ENCODE data around the gene RIC8B.
A peak's percentile ranks its signal among the peaks of the same experiment; 100 is the strongest.

Gene RIC8B

DNA sequence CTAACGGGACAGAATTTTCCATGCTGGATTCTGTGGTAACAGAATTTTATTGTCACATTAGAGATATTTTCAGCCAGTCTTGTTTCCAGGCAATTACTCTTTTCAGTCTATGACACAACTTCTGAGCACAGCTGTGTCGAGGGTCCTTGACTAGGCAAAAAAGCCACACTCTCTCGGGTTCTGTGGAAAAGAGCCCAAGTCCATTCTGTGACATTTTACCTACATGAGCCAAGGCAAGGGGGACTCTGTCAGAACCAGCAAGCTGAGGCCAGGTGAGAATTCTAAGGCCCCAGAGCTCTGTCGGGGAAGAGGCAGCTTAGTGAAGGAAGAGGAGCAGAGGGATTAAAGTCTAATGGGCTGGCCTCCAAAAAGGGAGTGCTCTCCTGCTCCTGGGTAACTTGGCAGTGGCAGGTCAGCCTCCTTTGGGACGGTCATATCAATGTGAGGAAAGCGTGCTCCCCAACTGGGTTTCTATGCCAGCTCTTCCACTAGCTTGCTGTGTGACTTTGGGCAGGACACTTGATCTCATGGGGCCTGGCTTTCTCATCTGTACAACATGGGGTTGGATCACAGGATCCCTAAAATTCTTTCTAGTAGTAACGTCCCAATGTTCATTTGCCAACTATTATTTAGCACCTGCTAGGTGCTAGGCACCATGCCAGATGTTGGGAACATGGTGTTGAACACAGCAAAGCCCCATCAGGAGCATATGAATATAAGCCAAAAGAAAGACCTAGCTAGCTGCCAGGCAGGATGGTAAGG, 16.0 kb upstream of the RIC8B start:
- Histone ChIP-seq H2AFZ (ENCODE audit: low read length) (no peak overlapping the region), H3K4me3 (ENCODE audit: low read length, poor library complexity, severe bottlenecking) (no peak overlapping the region), H3K27me3 (ENCODE audit: insufficient read depth, low read length, poor library complexity, severe bottlenecking) (no peaks in the 10 kb centered on the region), H3K36me3 (ENCODE audit: insufficient read depth, low read length) (no peaks in the 10 kb centered on the region), H3K9me2 (replicated peaks; ENCODE audit: low read depth, low read length) (no peaks in the 10 kb centered on the region), H3K4me2 (ENCODE audit: low read depth, low read length, poor library complexity, severe bottlenecking) (no peak overlapping the region), H3K9me3 (ENCODE audit: insufficient read depth, low read depth, low read length) (no peaks in the 10 kb centered on the region), H3K79me2 (ENCODE audit: insufficient read depth, low read length) (no peaks in the 10 kb centered on the region), H4K20me1 (ENCODE audit: insufficient read depth, low read length, poor library complexity, severe bottlenecking) (no peaks in the 10 kb centered on the region), H3F3A (ENCODE audit: low read depth) (no peaks in the 10 kb centered on the region), H3K4me1 (ENCODE audit: insufficient read depth, low read length, poor library complexity, severe bottlenecking) (peaks cover 9% of the 10 kb centered on the region), H3K9ac (ENCODE audit: low read depth, low read length, poor library complexity, severe bottlenecking) (no peak overlapping the region)
- TF ChIP-seq, protein P1, sequence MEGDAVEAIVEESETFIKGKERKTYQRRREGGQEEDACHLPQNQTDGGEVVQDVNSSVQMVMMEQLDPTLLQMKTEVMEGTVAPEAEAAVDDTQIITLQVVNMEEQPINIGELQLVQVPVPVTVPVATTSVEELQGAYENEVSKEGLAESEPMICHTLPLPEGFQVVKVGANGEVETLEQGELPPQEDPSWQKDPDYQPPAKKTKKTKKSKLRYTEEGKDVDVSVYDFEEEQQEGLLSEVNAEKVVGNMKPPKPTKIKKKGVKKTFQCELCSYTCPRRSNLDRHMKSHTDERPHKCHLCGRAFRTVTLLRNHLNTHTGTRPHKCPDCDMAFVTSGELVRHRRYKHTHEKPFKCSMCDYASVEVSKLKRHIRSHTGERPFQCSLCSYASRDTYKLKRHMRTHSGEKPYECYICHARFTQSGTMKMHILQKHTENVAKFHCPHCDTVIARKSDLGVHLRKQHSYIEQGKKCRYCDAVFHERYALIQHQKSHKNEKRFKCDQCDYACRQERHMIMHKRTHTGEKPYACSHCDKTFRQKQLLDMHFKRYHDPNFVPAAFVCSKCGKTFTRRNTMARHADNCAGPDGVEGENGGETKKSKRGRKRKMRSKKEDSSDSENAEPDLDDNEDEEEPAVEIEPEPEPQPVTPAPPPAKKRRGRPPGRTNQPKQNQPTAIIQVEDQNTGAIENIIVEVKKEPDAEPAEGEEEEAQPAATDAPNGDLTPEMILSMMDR (conservative IDR thresholded peaks at IDR 0.05; ENCODE audit: low read length), result no peak
- no peak for TF ChIP-seq EZH2phosphoT487 (IDR thresholded peaks at IDR 0.05; ENCODE audit: borderline replicate concordance)

DNA sequence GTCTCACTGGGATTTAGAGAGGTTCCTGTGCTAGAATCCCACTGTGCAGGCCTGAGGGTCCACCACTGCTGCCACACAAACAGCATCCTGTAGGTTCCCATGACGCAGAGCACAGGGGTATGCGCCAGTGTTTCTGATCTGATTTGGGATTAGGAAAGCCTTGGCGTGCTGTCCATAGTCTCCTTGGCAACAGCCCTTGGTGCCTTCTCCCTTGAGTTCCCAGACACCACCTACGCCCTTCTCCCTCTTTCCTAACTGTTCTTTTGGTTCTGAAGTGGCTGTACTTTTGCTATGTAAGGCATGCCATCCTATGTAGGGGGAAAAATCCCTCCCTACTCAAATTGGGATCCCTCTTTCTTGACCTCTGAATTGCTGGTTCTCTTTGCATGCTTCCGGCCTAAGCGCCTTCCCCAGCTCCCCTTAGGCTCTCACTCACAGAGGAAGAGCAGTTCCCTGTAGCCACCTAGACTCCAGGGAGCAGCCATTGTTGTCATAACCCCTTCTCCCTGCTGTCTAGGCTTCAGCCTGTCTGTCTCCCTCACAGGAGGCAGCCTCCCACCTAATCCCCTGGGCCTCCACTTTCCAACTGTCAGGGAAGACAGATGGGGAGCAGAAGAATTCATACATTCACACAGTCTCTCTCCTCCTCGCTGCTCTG, 14.8 kb upstream of the RIC8B start:
- Histone ChIP-seq H4K20me1 (ENCODE audit: insufficient read depth, low read length, poor library complexity, severe bottlenecking) (no peaks in the 10 kb centered on the region), H3K9me3 (ENCODE audit: insufficient read depth, low read depth, low read length) (no peaks in the 10 kb centered on the region), H3K79me2 (ENCODE audit: insufficient read depth, low read length) (no peaks in the 10 kb centered on the region), H3K4me3 (ENCODE audit: low read length, poor library complexity, severe bottlenecking) (peak overlapping the region; percentile 61), H3K9me2 (replicated peaks; ENCODE audit: low read depth, low read length) (no peaks in the 10 kb centered on the region), H3K9ac (ENCODE audit: low read depth, low read length, poor library complexity, severe bottlenecking) (peak overlapping the region; percentile 59), H3K36me3 (ENCODE audit: insufficient read depth, low read length) (no peaks in the 10 kb centered on the region), H3K4me2 (ENCODE audit: low read depth, low read length, poor library complexity, severe bottlenecking) (peak overlapping the region; percentile 75), H2AFZ (ENCODE audit: low read length) (peak overlapping the region; percentile 84), H3F3A (ENCODE audit: low read depth) (no peaks in the 10 kb centered on the region), H3K27me3 (ENCODE audit: insufficient read depth, low read length, poor library complexity, severe bottlenecking) (no peaks in the 10 kb centered on the region), H3K4me1 (ENCODE audit: insufficient read depth, low read length, poor library complexity, severe bottlenecking) (peaks cover 9% of the 10 kb centered on the region)
- no peak for TF ChIP-seq EZH2phosphoT487 (IDR thresholded peaks at IDR 0.05; ENCODE audit: borderline replicate concordance)

GRCh38 chr12:106760184-106760531, 14.3 kb upstream of the RIC8B start:
- peak overlapping the region; percentile 75 for H3K4me2 ChIP-seq (ENCODE audit: low read depth, low read length, poor library complexity, severe bottlenecking)
- H3K36me3 ChIP-seq (ENCODE audit: insufficient read depth, low read length), result no peaks in the 10 kb centered on the region
- H3K4me3 ChIP-seq (ENCODE audit: low read length, poor library complexity, severe bottlenecking), result peak overlapping the region; percentile 61
- H3K27me3 ChIP-seq (ENCODE audit: insufficient read depth, low read length, poor library complexity, severe bottlenecking), result no peaks in the 10 kb centered on the region
- H3K9ac ChIP-seq (ENCODE audit: low read depth, low read length, poor library complexity, severe bottlenecking), result peak overlapping the region; percentile 59
- H3F3A ChIP-seq (ENCODE audit: low read depth), result no peaks in the 10 kb centered on the region
- no peaks in the 10 kb centered on the region for H3K79me2 ChIP-seq (ENCODE audit: insufficient read depth, low read length)
- no peaks in the 10 kb centered on the region for H4K20me1 ChIP-seq (ENCODE audit: insufficient read depth, low read length, poor library complexity, severe bottlenecking)
- H2AFZ ChIP-seq (ENCODE audit: low read length), result peak overlapping the region; percentile 84
- no peaks in the 10 kb centered on the region for H3K9me2 ChIP-seq (replicated peaks; ENCODE audit: low read depth, low read length)
- TF ChIP-seq, protein P1 (conservative IDR thresholded peaks at IDR 0.05; ENCODE audit: low read length), result no peak
- no peak for TF ChIP-seq EZH2phosphoT487 (IDR thresholded peaks at IDR 0.05; ENCODE audit: borderline replicate concordance)
- H3K9me3 ChIP-seq (ENCODE audit: insufficient read depth, low read depth, low read length), result no peaks in the 10 kb centered on the region
- peaks cover 9% of the 10 kb centered on the region for H3K4me1 ChIP-seq (ENCODE audit: insufficient read depth, low read length, poor library complexity, severe bottlenecking)
